GM12891 (cell line): ENCODE results near the gene IKBIP.
A peak's percentile ranks its signal among the peaks of the same experiment; 100 is the strongest.
"Not testable (repeated sequence)": the region's sequence is repeated elsewhere in the genome, so short reads cannot be mapped to it uniquely, and the experiment has no call there.

ENCODE experiments used
- DNase-seq: peaks from one replicate; pipeline ENCODE4 v3.0.0; 2011; ENCODE audit warnings: low spot score; ENCODE audit not compliant: insufficient read length
- FAIRE-seq: peaks from 2 replicates; lab custom pipeline; 2011; peaks lifted over from hg19 to GRCh38; lab: Jason Lieb, UNC
- PAX5 ChIP-seq: IDR thresholded peaks from 2 replicates; pipeline ENCODE4 v1.6.1; 2011; ENCODE audit warnings: low read length, moderate library complexity, mild to moderate bottlenecking; ENCODE audit not compliant: insufficient read depth, severe bottlenecking
- POLR2A ChIP-seq: IDR thresholded peaks from 2 replicates; pipeline ENCODE4 v1.6.1; 2011; ENCODE audit warnings: low read depth, low read length, control low read depth
- POLR2AphosphoS5 ChIP-seq: IDR thresholded peaks from 2 replicates; pipeline ENCODE4 v1.6.1; 2011; ENCODE audit warnings: low read depth, low read length, control low read depth
- POU2F2 ChIP-seq: IDR thresholded peaks from 2 replicates; pipeline ENCODE4 v1.6.1; 2011; ENCODE audit warnings: low read depth, mild to moderate bottlenecking, control low read depth, low read length, moderate library complexity
- SPI1 ChIP-seq: IDR thresholded peaks from 2 replicates; pipeline ENCODE4 v1.6.1; 2011; ENCODE audit warnings: low read depth, low read length, control low read depth
- TAF1 ChIP-seq: IDR thresholded peaks from 2 replicates; pipeline ENCODE4 v1.6.1; 2011; ENCODE audit warnings: low read depth, low read length, control low read depth

IKBIP gene

GRCh38 chr12:98671459-98671858 lies 26.9 kb upstream of the IKBIP start:
- TF ChIP-seq POLR2A: no peak
- TF ChIP-seq TAF1: no peak
- no peak for TF ChIP-seq POLR2AphosphoS5
- TF ChIP-seq SPI1: no peak
- no peak for TF ChIP-seq PAX5
- TF ChIP-seq POU2F2: no peak
- FAIRE-seq (no peak), DNase-seq (no peak)

- no peak for FAIRE-seq
- DNase-seq: no peak
- TF ChIP-seq PAX5: no peak
- no peak for TF ChIP-seq POLR2A
Measured at GRCh38 chr12:98669751-98670150, 25.2 kb upstream of the IKBIP start.

GRCh38 chr12:98660521-98660920 lies 15.9 kb upstream of the IKBIP start:
- FAIRE-seq: no peak
- TF ChIP-seq POLR2AphosphoS5 (no peak), PAX5 (no peak), SPI1 (no peak), POU2F2 (no peak), POLR2A (no peak), TAF1 (no peak)
- no peak for DNase-seq

GRCh38 chr12:98656289-98657101 lies 11.9 kb upstream of the IKBIP start:
- no peak for FAIRE-seq
- no peak for DNase-seq
- no peak for TF ChIP-seq POLR2AphosphoS5
- no peak for TF ChIP-seq TAF1
- TF ChIP-seq POU2F2: no peak
- TF ChIP-seq POLR2A: no peak
- TF ChIP-seq PAX5: no peak
- no peak for TF ChIP-seq SPI1

GRCh38 chr12:98653866-98654493 lies 9.4 kb upstream of the IKBIP start:
- TF ChIP-seq PAX5 (no peak), SPI1 (no peak), POU2F2 (no peak), TAF1 (no peak), POLR2AphosphoS5 (no peak), POLR2A (no peak)
- FAIRE-seq (peak; percentile 61), DNase-seq (no peak)

GRCh38 chr12:98651328-98651727 lies 6.7 kb upstream of the IKBIP start:
- TF ChIP-seq TAF1 (no peak), POU2F2 (no peak), SPI1 (no peak), POLR2A (no peak)
- FAIRE-seq (no peak), DNase-seq (no peak)

GRCh38 chr12:98646294-98647090 lies 1.9 kb upstream of the IKBIP start:
- DNase-seq (no peak), FAIRE-seq (no peak)
- no peak for TF ChIP-seq SPI1
- TF ChIP-seq PAX5: no peak
- no peak for TF ChIP-seq POU2F2

- FAIRE-seq: no peak
- no peak for TF ChIP-seq POLR2AphosphoS5
- TF ChIP-seq TAF1: no peak
- TF ChIP-seq PAX5: no peak
- TF ChIP-seq POU2F2: no peak
- TF ChIP-seq SPI1: 0 out of 2 replicates have a peak, but pooled peaks have one; percentile 24
- peak; percentile 14 for DNase-seq
Measured at GRCh38 chr12:98645572-98646067, 1.0 kb upstream of the IKBIP start.

GRCh38 chr12:98644433-98644711 lies 216 bp downstream of the IKBIP start:
- no peak for FAIRE-seq
- TF ChIP-seq TAF1: peak; percentile 19; the same call in 1 of the 2 replicates
- 0 out of 2 replicates have a peak, but pooled peaks have one; percentile 13 for TF ChIP-seq POLR2A
- TF ChIP-seq POLR2AphosphoS5: no peak
- DNase-seq: no peak

- DNase-seq, FAIRE-seq: not testable (repeated sequence)
Measured at GRCh38 chr12:98642801-98643200, 1.8 kb downstream of the IKBIP start.
